Measurements from ENCODE around the gene GRHL1.

DNA sequence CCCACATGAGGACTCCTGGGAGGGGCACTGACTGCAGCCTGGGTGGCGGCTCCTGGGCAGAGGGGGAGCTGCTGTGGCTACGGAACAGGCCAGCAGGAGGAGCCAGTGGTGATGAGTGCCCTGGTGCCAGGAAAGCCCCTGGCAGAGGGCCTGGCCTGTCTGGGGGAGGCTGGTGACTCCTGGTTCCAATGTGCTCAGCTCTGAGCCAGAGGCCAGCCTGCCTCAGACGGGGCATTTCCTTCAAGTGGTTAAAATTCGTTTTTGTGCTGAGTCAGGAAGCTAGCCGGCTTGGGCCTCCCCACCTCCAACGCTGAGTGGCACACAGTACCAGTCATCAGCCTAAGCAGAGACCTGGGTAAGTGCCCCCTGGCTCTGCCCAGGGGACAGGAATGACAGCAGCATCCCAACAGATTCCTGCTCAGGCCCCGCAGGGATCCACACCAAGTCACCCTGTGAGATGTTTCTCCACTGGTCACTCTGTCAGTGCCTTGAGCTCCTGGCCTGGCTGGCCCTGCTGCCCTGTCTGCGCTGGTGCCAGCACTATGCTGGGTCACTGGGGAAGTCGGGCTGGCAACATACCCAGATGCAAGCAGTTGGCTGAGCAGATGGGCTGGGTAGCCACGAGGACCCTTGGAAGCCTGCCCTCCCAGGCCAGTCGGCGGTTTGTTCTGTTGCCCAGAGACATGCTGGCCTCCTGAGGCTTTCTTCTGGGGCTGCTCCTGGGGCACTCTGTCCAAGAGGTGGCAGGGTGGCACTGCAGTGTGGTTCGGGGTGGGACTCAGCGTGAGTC lies 84.8 kb downstream of the GRHL1 start:
- peak; percentile 60; the same call in 1 of the 2 replicates for TF ChIP-seq NFE2L2 (IDR thresholded peaks at IDR 0.05; ENCODE audit: low read depth, low read length)
- TF ChIP-seq, protein P1, sequence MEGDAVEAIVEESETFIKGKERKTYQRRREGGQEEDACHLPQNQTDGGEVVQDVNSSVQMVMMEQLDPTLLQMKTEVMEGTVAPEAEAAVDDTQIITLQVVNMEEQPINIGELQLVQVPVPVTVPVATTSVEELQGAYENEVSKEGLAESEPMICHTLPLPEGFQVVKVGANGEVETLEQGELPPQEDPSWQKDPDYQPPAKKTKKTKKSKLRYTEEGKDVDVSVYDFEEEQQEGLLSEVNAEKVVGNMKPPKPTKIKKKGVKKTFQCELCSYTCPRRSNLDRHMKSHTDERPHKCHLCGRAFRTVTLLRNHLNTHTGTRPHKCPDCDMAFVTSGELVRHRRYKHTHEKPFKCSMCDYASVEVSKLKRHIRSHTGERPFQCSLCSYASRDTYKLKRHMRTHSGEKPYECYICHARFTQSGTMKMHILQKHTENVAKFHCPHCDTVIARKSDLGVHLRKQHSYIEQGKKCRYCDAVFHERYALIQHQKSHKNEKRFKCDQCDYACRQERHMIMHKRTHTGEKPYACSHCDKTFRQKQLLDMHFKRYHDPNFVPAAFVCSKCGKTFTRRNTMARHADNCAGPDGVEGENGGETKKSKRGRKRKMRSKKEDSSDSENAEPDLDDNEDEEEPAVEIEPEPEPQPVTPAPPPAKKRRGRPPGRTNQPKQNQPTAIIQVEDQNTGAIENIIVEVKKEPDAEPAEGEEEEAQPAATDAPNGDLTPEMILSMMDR (conservative IDR thresholded peaks at IDR 0.05; ENCODE audit: low read depth, low read length) = peak; percentile 52
- no peak for TF ChIP-seq CHD1 (IDR thresholded peaks at IDR 0.05; ENCODE audit: low read depth, low read length)
- TF ChIP-seq POLR2A (IDR thresholded peaks at IDR 0.05; ENCODE audit: low read depth, low read length) = no peak
- TF ChIP-seq RAD21 (IDR thresholded peaks at IDR 0.05; ENCODE audit: low read length) = peak; percentile 34
- no peak for TF ChIP-seq BHLHE40 (IDR thresholded peaks at IDR 0.05; ENCODE audit: low read depth, low read length)
- peak; percentile 33; the same call in 1 of the 2 replicates for TF ChIP-seq SMC3 (IDR thresholded peaks at IDR 0.05; ENCODE audit: low read depth, low read length)
- TF ChIP-seq MXI1 (IDR thresholded peaks at IDR 0.05; ENCODE audit: borderline replicate concordance, low read depth, low read length) = no peak
- no peak for TF ChIP-seq FOS (IDR thresholded peaks at IDR 0.05; ENCODE audit: low read depth, low read length)
- no peak for TF ChIP-seq RFX5 (IDR thresholded peaks at IDR 0.05; ENCODE audit: low read depth, low read length)
- no peak for TF ChIP-seq MAZ (IDR thresholded peaks at IDR 0.05; ENCODE audit: borderline replicate concordance, low read depth, low read length)

Measured in IMR-90 (cell line).